ENCODE data around the gene PRR30. TPM values are rescaled to one million over a fixed set of nuclear protein-coding genes. Genes with fewer than 3 reads are reported as not detected.
"Not testable (repeated sequence)": the region's sequence is repeated elsewhere in the genome, so short reads cannot be mapped to it uniquely, and the experiment has no call there.

The PRR30 gene
- total and polyA plus RNA-seq, 2 donors (not counting 1 experiment from before 2014, with no cell fraction given): not detected

DNA sequence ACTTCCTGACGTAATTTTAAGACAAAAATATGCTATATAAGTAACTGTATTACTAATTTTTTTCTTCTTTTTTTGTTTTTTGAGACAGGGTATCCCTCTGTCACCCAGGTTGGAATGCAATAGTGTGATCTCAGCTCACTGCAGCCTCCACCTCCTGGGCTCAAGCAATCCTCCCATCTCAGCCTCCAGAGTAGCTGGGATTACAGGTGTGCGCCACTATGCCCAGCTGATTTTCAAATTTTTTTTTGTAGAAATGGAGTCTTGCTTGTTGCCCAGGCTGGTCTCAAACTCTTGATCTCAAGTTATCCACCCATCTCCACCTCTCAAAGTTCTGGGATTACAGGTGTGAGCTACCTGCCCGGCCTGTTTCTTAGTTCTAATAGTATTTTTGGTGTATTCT, 39.3 kb upstream of the PRR30 start:
- Histone ChIP-seq H3K4me2 (ENCODE audit: extremely low read depth, insufficient read depth, low read length) (no peak overlapping the region), H3K79me2 (ENCODE audit: control insufficient read depth, insufficient read depth, low read length) (no peaks in the 10 kb centered on the region), H3K4me1 (ENCODE audit: control insufficient read depth, extremely low read depth, insufficient read depth, low read length) (peaks cover 3% of the 10 kb centered on the region), H3K27ac (ENCODE audit: insufficient read depth, low read length) (no peak overlapping the region), H3K36me3 (ENCODE audit: control insufficient read depth, insufficient read depth, low read length) (no peaks in the 10 kb centered on the region), H4K20me1 (ENCODE audit: control insufficient read depth, extremely low read depth, insufficient read depth, low read length) (no peaks in the 10 kb centered on the region), H3K27me3 (ENCODE audit: control insufficient read depth, insufficient read depth, low read length) (peaks cover 3% of the 10 kb centered on the region), H3K4me3 (replicated peaks in 1 of 4; ENCODE audit: control extremely low read depth in 1 of 4, insufficient read depth in 1 of 4, low read depth in 3 of 4, low read length in 4 of 4) (no peak overlapping the region), H3K9me3 (ENCODE audit: control insufficient read depth, insufficient read depth, low read depth, low read length) (no peaks in the 10 kb centered on the region), H3K9ac (ENCODE audit: insufficient read depth, low read length) (no peak overlapping the region), H2AFZ (ENCODE audit: low read length) (no peak overlapping the region)
- DNase-seq (ENCODE audit: low read depth in 2 of 2): no peak
- TF ChIP-seq, protein P1, sequence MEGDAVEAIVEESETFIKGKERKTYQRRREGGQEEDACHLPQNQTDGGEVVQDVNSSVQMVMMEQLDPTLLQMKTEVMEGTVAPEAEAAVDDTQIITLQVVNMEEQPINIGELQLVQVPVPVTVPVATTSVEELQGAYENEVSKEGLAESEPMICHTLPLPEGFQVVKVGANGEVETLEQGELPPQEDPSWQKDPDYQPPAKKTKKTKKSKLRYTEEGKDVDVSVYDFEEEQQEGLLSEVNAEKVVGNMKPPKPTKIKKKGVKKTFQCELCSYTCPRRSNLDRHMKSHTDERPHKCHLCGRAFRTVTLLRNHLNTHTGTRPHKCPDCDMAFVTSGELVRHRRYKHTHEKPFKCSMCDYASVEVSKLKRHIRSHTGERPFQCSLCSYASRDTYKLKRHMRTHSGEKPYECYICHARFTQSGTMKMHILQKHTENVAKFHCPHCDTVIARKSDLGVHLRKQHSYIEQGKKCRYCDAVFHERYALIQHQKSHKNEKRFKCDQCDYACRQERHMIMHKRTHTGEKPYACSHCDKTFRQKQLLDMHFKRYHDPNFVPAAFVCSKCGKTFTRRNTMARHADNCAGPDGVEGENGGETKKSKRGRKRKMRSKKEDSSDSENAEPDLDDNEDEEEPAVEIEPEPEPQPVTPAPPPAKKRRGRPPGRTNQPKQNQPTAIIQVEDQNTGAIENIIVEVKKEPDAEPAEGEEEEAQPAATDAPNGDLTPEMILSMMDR (conservative IDR thresholded peaks at IDR 0.05 in 1 of 2, IDR thresholded peaks at IDR 0.05 in 1 of 2; ENCODE audit: low read depth in 1 of 2, low read length in 2 of 2): no peak
- TF ChIP-seq EZH2 (IDR thresholded peaks at IDR 0.05; ENCODE audit: low read length, missing control alignments): no peak

DNA sequence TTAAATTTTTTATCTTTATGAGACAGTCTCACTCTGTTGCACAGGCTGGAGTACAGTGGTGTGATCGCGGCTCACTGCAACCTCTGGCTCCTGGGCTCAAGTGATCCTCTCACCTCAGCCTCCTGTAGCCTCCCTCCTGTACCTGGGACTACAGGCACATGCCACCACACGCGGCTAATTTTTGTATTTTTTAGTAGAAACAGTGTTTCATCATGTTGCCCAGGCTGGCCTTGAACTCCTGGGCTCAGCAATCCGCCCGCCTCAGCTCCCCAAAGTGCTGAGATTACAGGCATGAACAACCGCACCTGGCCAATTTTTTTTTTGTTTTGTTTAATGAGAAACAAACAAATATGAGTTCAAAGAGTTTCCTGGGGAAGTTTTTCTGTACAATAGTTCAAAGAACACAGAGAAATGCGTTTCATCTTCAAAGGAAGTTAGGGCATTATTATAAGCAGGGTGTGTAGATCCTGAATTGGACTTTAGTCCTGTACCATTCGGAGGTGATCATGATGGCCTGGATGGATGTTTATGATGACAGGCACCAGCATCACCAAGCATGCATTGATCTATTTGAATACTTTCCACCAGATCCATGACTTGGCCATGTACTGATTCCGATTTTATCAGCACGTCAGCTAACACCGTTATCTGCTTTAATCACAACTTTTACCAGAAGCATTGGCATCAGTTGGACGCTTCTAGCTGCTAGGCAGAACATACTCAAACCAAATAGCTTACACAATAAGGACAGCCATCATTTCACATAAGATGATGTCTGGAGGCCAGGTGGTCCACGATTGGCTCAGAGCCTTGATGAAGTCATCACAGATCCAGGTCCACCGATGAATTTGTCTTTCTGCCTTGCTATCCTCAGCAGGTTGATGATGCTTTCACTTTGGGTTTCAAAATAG, 38.5 kb upstream of the PRR30 start:
- peaks cover 2% of the 10 kb centered on the region for H3K4me1 ChIP-seq (ENCODE audit: control insufficient read depth, extremely low read depth, insufficient read depth, low read length)
- TF ChIP-seq EZH2 (IDR thresholded peaks at IDR 0.05; ENCODE audit: low read length, missing control alignments): no peak
- TF ChIP-seq, protein P1 (conservative IDR thresholded peaks at IDR 0.05 in 1 of 2, IDR thresholded peaks at IDR 0.05 in 1 of 2; ENCODE audit: low read depth in 1 of 2, low read length in 2 of 2): no peak
- H2AFZ ChIP-seq (ENCODE audit: low read length): no peak overlapping the region
- no peak overlapping the region for H3K4me3 ChIP-seq (replicated peaks in 1 of 4; ENCODE audit: control extremely low read depth in 1 of 4, insufficient read depth in 1 of 4, low read depth in 3 of 4, low read length in 4 of 4)
- DNase-seq (ENCODE audit: low read depth in 2 of 2): no peak
- no peak overlapping the region for H3K27ac ChIP-seq (ENCODE audit: insufficient read depth, low read length)
- no peak overlapping the region for H3K9ac ChIP-seq (ENCODE audit: insufficient read depth, low read length)
- H3K36me3 ChIP-seq (ENCODE audit: control insufficient read depth, insufficient read depth, low read length): no peaks in the 10 kb centered on the region
- H3K9me3 ChIP-seq (ENCODE audit: control insufficient read depth, insufficient read depth, low read depth, low read length): no peaks in the 10 kb centered on the region
- H3K79me2 ChIP-seq (ENCODE audit: control insufficient read depth, insufficient read depth, low read length): no peaks in the 10 kb centered on the region
- no peak overlapping the region for H3K4me2 ChIP-seq (ENCODE audit: extremely low read depth, insufficient read depth, low read length)
- H3K27me3 ChIP-seq (ENCODE audit: control insufficient read depth, insufficient read depth, low read length): peaks cover 9% of the 10 kb centered on the region
- no peaks in the 10 kb centered on the region for H4K20me1 ChIP-seq (ENCODE audit: control insufficient read depth, extremely low read depth, insufficient read depth, low read length)

DNA sequence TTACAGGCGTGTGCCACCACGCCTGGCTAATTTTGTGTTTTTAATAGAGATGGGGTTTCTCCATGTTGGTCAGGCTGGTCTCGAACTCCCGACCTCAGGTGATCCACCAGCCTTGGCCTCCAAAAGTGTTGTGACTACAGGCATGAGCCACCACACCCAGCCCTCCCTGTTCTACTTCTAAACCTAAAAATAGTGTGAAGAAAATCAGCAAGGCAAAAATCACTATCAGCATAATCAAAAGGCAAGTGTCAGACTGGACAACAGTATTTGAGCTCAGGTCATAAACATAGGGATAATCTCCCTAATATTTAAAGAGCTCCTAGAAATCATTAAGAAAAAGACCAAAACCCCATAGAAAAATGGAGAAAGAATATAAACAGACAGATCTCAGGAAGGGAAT, 36.6 kb upstream of the PRR30 start:
- H3K27me3 ChIP-seq (ENCODE audit: control insufficient read depth, insufficient read depth, low read length); H3K9me3 ChIP-seq (ENCODE audit: control insufficient read depth, insufficient read depth, low read depth, low read length); DNase-seq (ENCODE audit: low read depth in 2 of 2); H4K20me1 ChIP-seq (ENCODE audit: control insufficient read depth, extremely low read depth, insufficient read depth, low read length); H3K9ac ChIP-seq (ENCODE audit: insufficient read depth, low read length); H3K4me2 ChIP-seq (ENCODE audit: extremely low read depth, insufficient read depth, low read length); H3K27ac ChIP-seq (ENCODE audit: insufficient read depth, low read length); H3K36me3 ChIP-seq (ENCODE audit: control insufficient read depth, insufficient read depth, low read length); H3K4me3 ChIP-seq (replicated peaks in 1 of 4; ENCODE audit: control extremely low read depth in 1 of 4, insufficient read depth in 1 of 4, low read depth in 3 of 4, low read length in 4 of 4); H2AFZ ChIP-seq (ENCODE audit: low read length); H3K79me2 ChIP-seq (ENCODE audit: control insufficient read depth, insufficient read depth, low read length); H3K4me1 ChIP-seq (ENCODE audit: control insufficient read depth, extremely low read depth, insufficient read depth, low read length): not testable (repeated sequence)
